Esophagus muscularis mucosa (tissue), 4 donors: ENCODE data around the gene DAB1.

Experiments
- EP300 ChIP-seq: sonication (generic); formaldehyde crosslinking; IDR thresholded peaks from one replicate; pipeline ENCODE4 v1.6.1; 2017; ENCODE audit warnings: antibody characterized with exemption
- POLR2A ChIP-seq: fragments of 450-650 bp; IDR thresholded peaks from one replicate; pipeline ENCODE4 v1.6.1; 2017; ENCODE audit warnings: antibody characterized with exemption, moderate library complexity, mild to moderate bottlenecking, low read depth
- TF ChIP-seq, protein P1 (sequence below), 3 experiments: fragments of 200-600 bp in 2 of 3; fragments of 450-650 bp in 1 of 3; sonication (generic) in 2 of 3; IDR thresholded peaks; one replicate each; pipeline ENCODE4 v1.5.1; 2017 to 2019; ENCODE audit warnings: antibody characterized with exemption in 3 of 3, mild to moderate bottlenecking in 2 of 3, moderate library complexity in 1 of 3

GRCh38 chr1:57007948-57008347 is 415.9 kb downstream of the DAB1 start:
- TF ChIP-seq, protein P1, sequence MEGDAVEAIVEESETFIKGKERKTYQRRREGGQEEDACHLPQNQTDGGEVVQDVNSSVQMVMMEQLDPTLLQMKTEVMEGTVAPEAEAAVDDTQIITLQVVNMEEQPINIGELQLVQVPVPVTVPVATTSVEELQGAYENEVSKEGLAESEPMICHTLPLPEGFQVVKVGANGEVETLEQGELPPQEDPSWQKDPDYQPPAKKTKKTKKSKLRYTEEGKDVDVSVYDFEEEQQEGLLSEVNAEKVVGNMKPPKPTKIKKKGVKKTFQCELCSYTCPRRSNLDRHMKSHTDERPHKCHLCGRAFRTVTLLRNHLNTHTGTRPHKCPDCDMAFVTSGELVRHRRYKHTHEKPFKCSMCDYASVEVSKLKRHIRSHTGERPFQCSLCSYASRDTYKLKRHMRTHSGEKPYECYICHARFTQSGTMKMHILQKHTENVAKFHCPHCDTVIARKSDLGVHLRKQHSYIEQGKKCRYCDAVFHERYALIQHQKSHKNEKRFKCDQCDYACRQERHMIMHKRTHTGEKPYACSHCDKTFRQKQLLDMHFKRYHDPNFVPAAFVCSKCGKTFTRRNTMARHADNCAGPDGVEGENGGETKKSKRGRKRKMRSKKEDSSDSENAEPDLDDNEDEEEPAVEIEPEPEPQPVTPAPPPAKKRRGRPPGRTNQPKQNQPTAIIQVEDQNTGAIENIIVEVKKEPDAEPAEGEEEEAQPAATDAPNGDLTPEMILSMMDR (IDR thresholded peaks at IDR 0.05): no peak
- TF ChIP-seq POLR2A (no peak), EP300 (no peak)
